Upper lobe of left lung (tissue), 6 donors: ENCODE data around the gene SCCPDH. TPM values are rescaled to one million over a fixed set of nuclear protein-coding genes. Genes with fewer than 3 reads are reported as not detected.
A peak's percentile ranks its signal among the peaks of the same experiment; 100 is the strongest.
"Not testable (repeated sequence)": the region's sequence is repeated elsewhere in the genome, so short reads cannot be mapped to it uniquely, and the experiment has no call there.

ENCODE experiments used
- ATAC-seq, 2 donors: fragments of 200-7000 bp; cut with Tn5 transposase; one replicate each; pipeline ENCODE4 v1.9.1; 2022; ENCODE audit warnings: mild to moderate bottlenecking in 2 of 2, moderate library complexity in 2 of 2; ENCODE audit not compliant: low FRiP score in 2 of 2
- DNase-seq, 2 donors: peaks; one replicate each; pipeline ENCODE4 v3.0.0-alpha.2; 2019 to 2020
- H3K27ac ChIP-seq, 4 donors: fragments of 200-600 bp; sonication (generic); one replicate each; pipeline ENCODE4 v1.5.1; 2016 to 2019
- H3K27me3 ChIP-seq, 4 donors: fragments of 200-600 bp; sonication (generic); one replicate each; pipeline ENCODE4 v1.5.1; 2017 to 2019
- H3K36me3 ChIP-seq, 4 donors: fragments of 200-600 bp; sonication (generic); one replicate each; pipeline ENCODE4 v1.5.1; 2016 to 2019
- H3K4me1 ChIP-seq, 4 donors: fragments of 200-600 bp; sonication (generic); one replicate each; pipeline ENCODE4 v1.5.1; 2018 to 2019
- H3K4me3 ChIP-seq, 4 donors: fragments of 200-600 bp; sonication (generic); one replicate each; pipeline ENCODE4 v1.5.1; 2017 to 2019; ENCODE audit warnings: mild to moderate bottlenecking in 2 of 4, moderate library complexity in 1 of 4
- H3K9me3 ChIP-seq, 4 donors: fragments of 200-600 bp; sonication (generic); one replicate each; pipeline ENCODE4 v1.5.1; 2018 to 2019
- CTCF ChIP-seq, 6 experiments: fragments of 450-650 bp in 4 of 6; fragments of 200-600 bp in 2 of 6; sonication (generic) in 2 of 6; IDR thresholded peaks; one replicate each; pipeline ENCODE4 v1.5.1; 2016 to 2019; ENCODE audit warnings: antibody characterized with exemption in 6 of 6
- EP300 ChIP-seq, 4 donors: sonication (generic); formaldehyde crosslinking; IDR thresholded peaks; one replicate each; pipeline ENCODE4 v1.5.1; 2017; ENCODE audit warnings: antibody characterized with exemption in 4 of 4, control low read depth in 2 of 4
- POLR2A ChIP-seq, 4 donors: fragments of 450-650 bp; IDR thresholded peaks; one replicate each; pipeline ENCODE4 v1.5.1; 2016 to 2017; ENCODE audit warnings: antibody characterized with exemption in 4 of 4, mild to moderate bottlenecking in 2 of 4
- POLR2AphosphoS5 ChIP-seq, 2 donors: sonication (generic); formaldehyde crosslinking; IDR thresholded peaks; one replicate each; pipeline ENCODE4 v1.5.1; 2017; ENCODE audit warnings: antibody characterized with exemption in 2 of 2
- WGBS, 2 donors: methylation state at CpG; one replicate each; pipeline ENCODE4 v1.1.5; 2017 to 2018; 5-methylcytosine and 5-hydroxymethylcytosine counted together
- total RNA-seq, 6 donors: library from RNA; depleted of rRNA in 4 of 6; stranded (reverse); fragments of >200 nt in 4 of 6; gene quantifications; one replicate each; pipeline versions ENCODE4 v1.1.0 to v1.2.1, GENCODE V29; 2016 to 2021
- donor health status: DM: no; HTN: no; CAD: no; lungs with moderate emphysema.
- donor health status: DM: no; HTN: yes; CAD: no; lungs with severe emphysema.

SCCPDH gene
- total RNA-seq, 6 donors from 2014 or later, result 16.8 to 30.3 (median 23.1) TPM

GRCh38 chr1:246803373-246803772 is 79.2 kb downstream of the SCCPDH start:
- Histone ChIP-seq H3K27ac (no peak overlapping the region), H3K36me3 (no peaks in the 10 kb centered on the region), H3K9me3 (no peaks in the 10 kb centered on the region), H3K27me3 (no peaks in the 10 kb centered on the region), H3K4me3 (no peak overlapping the region), H3K4me1 (no peaks in the 10 kb centered on the region)
- 92 to 93% methylated on average over 6 of the region's 6 CpGs for WGBS, 2 donors
- DNase-seq, result no peak
- ATAC-seq, result no peak
- TF ChIP-seq POLR2A (IDR thresholded peaks at IDR 0.05) (no peak), CTCF (IDR thresholded peaks at IDR 0.05) (no peak), POLR2AphosphoS5 (IDR thresholded peaks at IDR 0.05) (no peak), EP300 (IDR thresholded peaks at IDR 0.05) (no peak)

GRCh38 chr1:246803883-246804282 is 79.7 kb downstream of the SCCPDH start:
- DNase-seq (no peak), ATAC-seq (no peak)
- TF ChIP-seq POLR2A (IDR thresholded peaks at IDR 0.05) (no peak), POLR2AphosphoS5 (IDR thresholded peaks at IDR 0.05) (no peak), EP300 (IDR thresholded peaks at IDR 0.05) (no peak), CTCF (IDR thresholded peaks at IDR 0.05) (no peak)
- Histone ChIP-seq H3K4me3 (no peak overlapping the region), H3K36me3 (no peaks in the 10 kb centered on the region), H3K27me3 (no peaks in the 10 kb centered on the region), H3K27ac (no peak overlapping the region), H3K9me3 (no peaks in the 10 kb centered on the region), H3K4me1 (no peaks in the 10 kb centered on the region)
- WGBS, 2 donors, result 87 to 91% methylated on average over 5 of the region's 5 CpGs

GRCh38 chr1:246805135-246805716 is 81.0 kb downstream of the SCCPDH start:
- Histone ChIP-seq H3K9me3 (no peaks in the 10 kb centered on the region), H3K27me3 (no peaks in the 10 kb centered on the region), H3K4me3 (no peak overlapping the region), H3K27ac (no peak overlapping the region), H3K4me1 (no peaks in the 10 kb centered on the region), H3K36me3 (no peaks in the 10 kb centered on the region)
- DNase-seq (no peak), ATAC-seq (no peak)
- WGBS, 2 donors, result 64 to 69% methylated on average over 10 of the region's 10 CpGs
- TF ChIP-seq POLR2AphosphoS5 (IDR thresholded peaks at IDR 0.05) (no peak), CTCF (IDR thresholded peaks at IDR 0.05) (no peak), POLR2A (IDR thresholded peaks at IDR 0.05) (no peak), EP300 (IDR thresholded peaks at IDR 0.05) (no peak)

- Histone ChIP-seq H3K27ac (no peak overlapping the region), H3K4me3 (no peak overlapping the region), H3K4me1 (no peaks in the 10 kb centered on the region), H3K9me3 (no peaks in the 10 kb centered on the region), H3K36me3 (no peaks in the 10 kb centered on the region), H3K27me3 (no peaks in the 10 kb centered on the region)
- 92 to 97% methylated on average over 4 to 6 of the region's 6 CpGs for WGBS, 2 donors
- no peak for TF ChIP-seq POLR2A (IDR thresholded peaks at IDR 0.05)
- no peak for TF ChIP-seq CTCF (IDR thresholded peaks at IDR 0.05)
- no peak for TF ChIP-seq EP300 (IDR thresholded peaks at IDR 0.05)
- no peak for TF ChIP-seq POLR2AphosphoS5 (IDR thresholded peaks at IDR 0.05)
- ATAC-seq (peak in 1 of 2 donors; percentile 23), DNase-seq (no peak)
These were observed 85.3 kb downstream of the SCCPDH start for GRCh38 chr1:246809473-246809872.

- no peaks in the 10 kb centered on the region for H3K36me3 ChIP-seq
- H3K27me3 ChIP-seq, result no peaks in the 10 kb centered on the region
- H3K4me3 ChIP-seq, result no peak overlapping the region
- TF ChIP-seq POLR2A (IDR thresholded peaks at IDR 0.05) (no peak), CTCF (IDR thresholded peaks at IDR 0.05) (no peak), EP300 (IDR thresholded peaks at IDR 0.05) (no peak), POLR2AphosphoS5 (IDR thresholded peaks at IDR 0.05) (no peak)
- no peak for ATAC-seq
- 83 to 96% methylated on average over 3 of the region's 3 CpGs for WGBS, 2 donors
- no peak for DNase-seq
- H3K27ac ChIP-seq, result no peak overlapping the region
- H3K4me1 ChIP-seq, result no peaks in the 10 kb centered on the region
- no peaks in the 10 kb centered on the region for H3K9me3 ChIP-seq
These were observed 87.8 kb downstream of the SCCPDH start for GRCh38 chr1:246811985-246812384.

- H3K4me3 ChIP-seq, H3K27ac ChIP-seq, H3K36me3 ChIP-seq, H3K4me1 ChIP-seq, ATAC-seq, DNase-seq, H3K9me3 ChIP-seq, H3K27me3 ChIP-seq: not testable (repeated sequence)
- WGBS, 2 donors, result 87 to 88% methylated on average over 4 of the region's 4 CpGs
These were observed 89.1 kb downstream of the SCCPDH start for GRCh38 chr1:246813325-246813724.
